Panc1 (cell line): Measurements from ENCODE around the gene C15orf39.

ENCODE experiments used
- CTCF ChIP-seq: fragments of 450-650 bp; IDR thresholded peaks from 2 replicates; pipeline ENCODE4 v1.5.1; 2017; ENCODE audit warnings: mild to moderate bottlenecking
- POLR2AphosphoS5 ChIP-seq: IDR thresholded peaks from 2 replicates; pipeline ENCODE4 v1.6.1; 2012; ENCODE audit warnings: mild to moderate bottlenecking, low read depth, low read length, moderate library complexity
- SIN3A ChIP-seq: IDR thresholded peaks from 2 replicates; pipeline ENCODE4 v1.6.1; 2012; ENCODE audit warnings: low read depth, mild to moderate bottlenecking, low read length, moderate library complexity, borderline replicate concordance; ENCODE audit not compliant: insufficient read depth
- TCF7L2 ChIP-seq: IDR thresholded peaks from 2 replicates; pipeline ENCODE4 v1.6.1; 2011; ENCODE audit warnings: mild to moderate bottlenecking, low read depth, low read length, inconsistent platforms
- TF ChIP-seq, protein P1 (sequence below), 2 experiments: IDR thresholded peaks; 2 replicates each; pipeline ENCODE4 v1.6.1; 2011 to 2012; ENCODE audit warnings: low read depth in 2 of 2, control low read depth in 1 of 2, low read length in 1 of 2, mild to moderate bottlenecking in 1 of 2, moderate library complexity in 1 of 2; ENCODE audit not compliant: insufficient read depth in 1 of 2

DNA sequence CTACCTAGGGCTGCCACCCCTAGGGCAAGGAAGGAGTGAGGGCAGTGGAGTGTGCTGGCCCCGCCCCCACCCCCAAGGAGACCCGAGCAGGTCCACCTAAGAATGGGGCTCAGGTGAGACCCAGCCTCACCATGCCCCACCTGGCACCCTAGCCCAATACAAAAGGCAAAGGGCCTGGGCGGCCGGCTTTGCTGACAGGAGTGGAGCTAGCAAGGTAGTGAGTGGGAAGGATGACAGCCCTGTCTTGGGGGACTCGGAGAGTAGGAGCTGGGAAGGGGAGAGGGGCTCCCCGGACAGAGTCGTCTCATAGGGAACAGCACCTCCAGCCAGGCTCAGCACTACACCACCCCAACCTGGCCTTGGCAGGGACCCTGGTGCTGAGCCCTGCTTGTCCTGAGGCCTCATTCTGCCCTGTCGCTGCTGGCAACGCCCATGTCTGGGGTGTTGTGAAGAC, 12.1 kb downstream of the C15orf39 start:
- TF ChIP-seq, protein P1, sequence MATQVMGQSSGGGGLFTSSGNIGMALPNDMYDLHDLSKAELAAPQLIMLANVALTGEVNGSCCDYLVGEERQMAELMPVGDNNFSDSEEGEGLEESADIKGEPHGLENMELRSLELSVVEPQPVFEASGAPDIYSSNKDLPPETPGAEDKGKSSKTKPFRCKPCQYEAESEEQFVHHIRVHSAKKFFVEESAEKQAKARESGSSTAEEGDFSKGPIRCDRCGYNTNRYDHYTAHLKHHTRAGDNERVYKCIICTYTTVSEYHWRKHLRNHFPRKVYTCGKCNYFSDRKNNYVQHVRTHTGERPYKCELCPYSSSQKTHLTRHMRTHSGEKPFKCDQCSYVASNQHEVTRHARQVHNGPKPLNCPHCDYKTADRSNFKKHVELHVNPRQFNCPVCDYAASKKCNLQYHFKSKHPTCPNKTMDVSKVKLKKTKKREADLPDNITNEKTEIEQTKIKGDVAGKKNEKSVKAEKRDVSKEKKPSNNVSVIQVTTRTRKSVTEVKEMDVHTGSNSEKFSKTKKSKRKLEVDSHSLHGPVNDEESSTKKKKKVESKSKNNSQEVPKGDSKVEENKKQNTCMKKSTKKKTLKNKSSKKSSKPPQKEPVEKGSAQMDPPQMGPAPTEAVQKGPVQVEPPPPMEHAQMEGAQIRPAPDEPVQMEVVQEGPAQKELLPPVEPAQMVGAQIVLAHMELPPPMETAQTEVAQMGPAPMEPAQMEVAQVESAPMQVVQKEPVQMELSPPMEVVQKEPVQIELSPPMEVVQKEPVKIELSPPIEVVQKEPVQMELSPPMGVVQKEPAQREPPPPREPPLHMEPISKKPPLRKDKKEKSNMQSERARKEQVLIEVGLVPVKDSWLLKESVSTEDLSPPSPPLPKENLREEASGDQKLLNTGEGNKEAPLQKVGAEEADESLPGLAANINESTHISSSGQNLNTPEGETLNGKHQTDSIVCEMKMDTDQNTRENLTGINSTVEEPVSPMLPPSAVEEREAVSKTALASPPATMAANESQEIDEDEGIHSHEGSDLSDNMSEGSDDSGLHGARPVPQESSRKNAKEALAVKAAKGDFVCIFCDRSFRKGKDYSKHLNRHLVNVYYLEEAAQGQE (IDR thresholded peaks at IDR 0.05; ENCODE audit: insufficient read depth in 1 of 2, low read depth in 2 of 2, low read length in 1 of 2) = no peak
- TF ChIP-seq CTCF = no peak
- TF ChIP-seq POLR2AphosphoS5 = no peak; the same call in 1 of the 2 replicates
- TF ChIP-seq SIN3A = no peak
- TF ChIP-seq TCF7L2 = no peak
